HG03342 (cell line): ENCODE data around the gene BCL3.

ENCODE experiments used
- ATAC-seq: cut with Tn5 transposase; IDR thresholded peaks from one replicate; pipeline ENCODE4 v1.9.1; 2021; ENCODE audit warnings: mild to moderate bottlenecking, moderate library complexity; ENCODE audit not compliant: unreplicated experiment

BCL3 gene

DNA sequence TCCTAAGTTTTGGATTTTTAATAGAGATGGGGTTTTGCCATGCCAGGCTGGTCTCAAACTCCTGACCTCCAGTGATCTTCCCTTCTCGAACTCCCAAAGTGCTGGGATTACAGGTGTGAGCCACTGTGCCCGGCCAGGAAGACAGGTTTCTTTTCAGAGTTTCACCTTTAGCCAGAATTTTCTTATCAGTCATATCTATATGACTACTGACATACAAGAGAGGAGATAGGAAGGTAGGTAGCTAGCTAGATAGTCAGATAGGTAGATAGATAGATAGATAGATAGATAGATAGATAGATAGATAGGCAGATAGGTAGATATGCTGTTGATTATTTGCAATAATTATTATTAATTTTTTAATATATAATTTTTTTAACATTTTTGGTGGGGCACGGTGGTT lies 36.8 kb downstream of the BCL3 start:
- ATAC-seq: no peak

DNA sequence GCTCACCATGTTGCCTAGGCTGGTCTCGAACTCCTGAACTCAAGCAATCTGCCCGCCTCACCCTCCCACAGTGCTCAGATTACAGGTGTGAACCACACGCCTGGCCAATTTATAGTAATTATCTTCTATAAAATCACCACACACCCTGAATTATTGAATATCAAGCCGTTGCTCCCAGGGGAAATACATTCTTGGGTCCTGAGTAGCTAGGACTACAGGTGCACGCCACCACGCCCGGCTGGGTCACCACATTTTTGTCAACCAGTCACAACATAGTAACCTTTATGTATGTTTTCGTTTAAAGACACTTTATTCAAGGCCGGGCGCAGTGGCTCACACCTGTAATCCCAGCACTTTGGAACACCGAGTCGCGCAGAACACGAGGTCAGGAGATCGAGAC lies 37.5 kb downstream of the BCL3 start:
- ATAC-seq: no peak

DNA sequence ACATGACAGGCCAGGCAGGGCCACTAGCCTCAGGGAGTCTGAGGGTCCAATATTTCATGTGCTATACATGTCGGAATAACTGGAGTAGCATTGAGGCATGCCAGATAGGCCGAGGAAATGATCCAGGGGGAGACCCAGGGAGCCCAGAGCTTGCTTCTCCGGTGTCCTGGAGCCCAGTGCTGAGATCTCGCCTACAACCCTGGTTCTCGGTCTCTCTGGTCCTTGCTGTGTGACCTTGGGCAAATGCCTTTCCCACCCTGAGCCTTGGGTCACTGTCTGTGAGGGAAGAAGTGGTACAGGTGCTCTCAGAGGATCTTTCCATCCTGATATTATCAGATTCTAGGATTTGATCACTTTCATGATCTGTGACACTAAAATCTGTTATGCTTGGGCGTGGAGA lies 40.5 kb downstream of the BCL3 start:
- ATAC-seq: no peak

DNA sequence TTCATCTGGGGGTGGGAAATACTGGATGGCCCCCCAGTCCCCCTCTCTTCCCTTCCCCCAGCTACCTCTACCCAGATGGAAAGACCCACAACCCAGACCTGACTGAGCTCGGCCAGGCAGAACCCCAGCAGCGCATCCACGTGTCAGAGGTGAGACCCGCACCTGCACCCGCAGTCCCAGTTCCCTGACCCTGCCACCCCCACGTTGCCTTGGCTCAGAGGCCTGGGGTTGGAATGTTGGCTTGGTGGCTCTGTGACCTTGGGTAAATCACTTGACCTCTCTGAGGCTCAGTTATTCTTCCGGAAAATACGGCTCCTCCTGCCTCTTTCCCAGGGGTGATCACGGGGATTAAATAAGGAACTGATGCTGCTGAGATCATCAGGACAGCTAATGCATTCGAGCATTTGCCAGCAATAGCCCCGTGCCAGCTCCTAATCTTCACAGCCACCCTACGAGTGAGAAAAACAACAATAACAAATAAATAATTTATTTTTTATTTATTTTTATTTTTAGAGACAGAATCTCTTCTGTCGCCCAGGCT lies 41.5 kb downstream of the BCL3 start:
- ATAC-seq: no peak

DNA sequence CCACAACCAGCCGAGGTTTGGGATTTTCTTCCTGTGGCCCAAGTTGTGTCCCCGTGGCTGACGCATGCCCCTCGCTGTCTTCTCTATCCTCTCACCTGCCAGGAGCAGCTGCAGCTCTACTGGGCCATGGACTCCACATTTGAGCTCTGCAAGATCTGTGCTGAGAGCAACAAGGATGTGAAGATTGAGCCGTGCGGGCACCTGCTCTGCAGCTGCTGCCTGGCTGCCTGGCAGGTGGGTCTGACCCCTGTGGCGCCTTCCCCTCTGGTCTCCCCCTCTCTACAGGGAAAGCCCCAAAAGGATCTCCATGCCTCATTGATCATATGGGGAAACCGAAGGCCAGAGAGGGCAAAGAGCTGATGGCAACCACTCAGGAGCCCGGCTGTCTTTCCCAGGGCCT lies 43.8 kb downstream of the BCL3 start:
- ATAC-seq: no peak

DNA sequence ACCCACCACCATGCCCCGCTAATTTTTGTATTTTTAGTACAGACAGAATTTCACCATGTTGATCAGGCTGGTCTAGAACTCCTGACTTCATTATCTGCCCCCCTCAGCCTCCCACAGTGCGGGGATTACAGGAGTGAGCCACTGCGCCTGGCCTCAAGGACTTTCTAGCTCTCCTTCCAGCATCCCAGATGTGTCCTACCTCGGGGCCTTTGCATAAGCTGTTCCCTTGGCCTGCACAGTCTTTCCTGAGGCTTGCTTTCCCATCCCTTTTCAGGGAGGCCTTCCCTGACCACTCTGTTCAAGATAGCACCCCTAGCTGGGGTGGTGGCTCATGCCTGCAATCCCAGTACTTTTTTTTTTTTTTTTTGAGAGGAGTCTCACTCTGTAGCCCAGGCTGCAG lies 46.1 kb downstream of the BCL3 start:
- no peak for ATAC-seq

DNA sequence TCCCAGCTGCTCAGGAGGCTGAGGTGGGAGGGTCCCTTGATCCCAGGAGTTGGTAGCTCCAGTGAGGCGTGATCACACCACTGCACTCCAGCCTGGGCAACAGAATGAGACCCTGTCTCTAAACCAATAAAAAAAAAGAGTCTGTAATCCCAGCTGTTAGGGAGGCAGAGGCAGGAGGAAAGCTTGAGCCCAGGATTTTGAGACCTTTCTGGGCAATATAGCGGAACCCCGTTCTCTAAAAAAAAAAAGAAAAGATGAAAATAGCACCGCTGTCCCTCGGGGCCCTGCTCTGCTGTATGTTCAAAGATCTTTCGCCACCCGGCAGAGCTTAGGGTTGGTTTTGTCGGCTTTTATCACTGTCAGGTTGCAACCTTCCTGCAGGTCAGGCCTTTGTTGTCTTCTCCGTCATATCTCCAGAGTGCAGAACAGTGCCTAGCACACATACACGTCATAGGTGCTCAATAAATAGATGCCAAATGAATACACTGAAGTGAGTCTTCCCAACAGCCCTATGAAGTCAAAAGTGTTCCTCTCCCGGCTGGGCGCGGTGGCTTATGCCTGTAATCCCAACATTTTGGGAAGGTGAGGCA lies 47.0 kb downstream of the BCL3 start:
- no peak for ATAC-seq

DNA sequence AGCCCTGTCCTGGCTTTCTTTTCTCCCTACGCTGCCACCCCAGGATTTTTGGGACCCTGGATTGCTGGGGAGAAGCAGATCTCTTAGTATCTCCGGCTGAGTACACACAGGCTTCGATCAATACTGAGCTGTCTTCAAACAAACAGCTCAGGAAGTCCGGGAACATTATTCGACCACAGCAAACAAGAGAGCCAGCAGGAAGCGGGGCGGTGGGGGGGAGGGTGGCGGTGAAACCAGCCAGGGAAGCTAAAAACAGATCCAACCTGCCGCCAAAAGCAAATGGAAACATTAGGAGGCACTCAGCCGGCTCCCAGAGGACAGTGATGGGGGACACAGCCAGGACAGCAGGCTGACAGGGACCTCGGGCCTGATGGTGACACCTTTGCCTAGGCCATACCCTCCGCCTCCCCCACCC lies 48.2 kb downstream of the BCL3 start:
- no peak for ATAC-seq

DNA sequence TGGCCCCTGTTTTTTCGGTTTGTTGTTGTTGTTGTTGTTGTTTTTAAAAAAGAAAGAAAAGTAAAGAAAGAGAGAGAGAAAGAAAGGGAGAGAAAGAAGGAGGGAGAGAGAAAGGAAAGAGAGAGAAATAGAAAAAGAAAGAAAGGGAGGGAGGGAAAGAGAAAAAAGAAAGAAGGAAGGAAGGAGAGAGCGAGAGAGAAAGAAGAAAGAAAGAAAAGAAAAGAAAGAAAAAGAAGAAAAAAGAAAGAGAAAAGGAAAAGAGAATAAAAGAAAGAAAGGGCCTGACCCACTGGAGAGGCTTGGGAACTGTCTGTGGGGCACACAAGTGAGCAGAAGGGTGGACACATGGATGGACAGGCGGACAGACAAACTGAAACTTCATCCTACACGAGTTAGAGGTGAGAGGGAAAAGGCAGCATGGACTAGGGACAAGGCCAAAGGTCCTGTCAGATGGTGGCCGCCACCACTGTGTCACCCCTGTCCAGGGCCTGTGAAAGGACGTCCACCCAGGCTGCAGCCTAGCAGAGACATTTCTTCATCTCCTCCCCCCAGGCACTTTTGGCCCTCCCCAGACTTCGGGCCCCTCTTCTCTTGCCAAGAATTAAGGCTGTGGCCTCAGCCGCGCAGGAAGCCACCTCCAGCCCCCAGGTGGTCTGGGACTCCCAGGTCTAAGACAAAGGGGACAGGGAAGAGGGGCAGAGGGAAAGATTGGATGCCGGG lies 51.3 kb downstream of the BCL3 start:
- no peak for ATAC-seq

DNA sequence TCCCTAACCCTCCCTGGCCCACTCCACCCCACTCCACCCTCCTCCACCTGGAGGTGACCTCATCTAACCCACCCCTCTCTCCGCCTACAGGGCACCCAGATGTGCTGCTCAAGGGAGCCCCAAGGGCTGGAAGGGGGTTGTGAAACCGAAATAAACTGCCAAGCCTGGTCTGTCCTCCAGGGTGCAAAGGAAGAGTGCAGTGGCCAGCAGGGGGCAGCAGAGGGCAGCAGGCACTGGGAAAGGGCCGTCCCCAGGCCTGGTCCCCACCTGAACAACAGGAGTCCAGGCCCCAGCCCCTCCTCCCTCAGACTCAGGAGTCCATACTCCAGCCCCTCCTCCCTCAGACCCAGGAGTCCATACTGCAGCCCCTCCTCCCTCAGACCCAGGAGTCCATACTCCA lies 52.0 kb downstream of the BCL3 start:
- peak; percentile 64 for ATAC-seq

DNA sequence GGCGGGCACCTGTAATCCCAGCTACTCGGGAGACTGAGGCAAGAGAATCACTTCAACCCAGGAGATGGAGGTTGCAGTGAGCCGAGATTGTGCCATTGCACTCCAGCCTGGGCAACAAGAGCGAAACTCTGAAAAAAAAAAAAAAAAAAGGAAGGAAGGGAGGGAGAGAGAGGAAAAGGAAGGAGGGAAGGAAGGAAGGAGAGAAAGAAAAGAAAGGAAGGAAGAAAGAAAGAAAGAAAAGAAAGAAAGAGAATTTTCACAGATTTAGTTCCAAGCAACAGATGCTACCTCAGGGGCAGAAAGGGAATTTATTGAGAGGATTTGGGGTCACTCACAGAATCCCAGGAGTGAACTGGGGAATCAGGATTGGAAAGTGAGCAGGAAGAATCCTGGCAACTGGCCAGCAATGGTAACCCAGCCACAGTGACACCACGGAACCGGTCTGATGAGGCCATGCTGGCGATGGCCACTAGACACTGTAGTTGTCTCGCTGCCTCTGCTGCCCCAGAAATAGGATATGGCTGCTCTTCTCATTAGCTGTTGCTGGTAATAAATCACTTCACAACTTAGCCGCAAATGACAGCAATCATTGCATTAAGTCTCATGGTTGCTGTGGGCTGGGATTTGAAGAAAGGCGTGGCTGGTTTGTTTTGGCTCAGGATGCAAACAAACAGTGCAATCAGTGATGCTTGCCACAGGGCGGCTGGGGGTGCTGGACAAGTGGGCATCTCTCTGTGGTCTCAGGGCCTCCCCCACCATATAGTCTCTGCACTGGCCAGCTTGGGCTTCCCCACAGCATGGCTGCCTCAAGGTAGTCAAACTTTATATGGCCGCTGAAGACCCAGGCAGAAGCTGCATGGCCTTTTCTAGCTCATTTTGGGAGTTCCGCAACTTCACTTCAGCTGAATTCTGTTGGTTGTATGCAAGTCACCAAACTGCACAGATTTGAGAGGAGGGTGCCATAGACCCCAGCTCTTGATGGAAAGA lies 55.2 kb downstream of the BCL3 start:
- no peak for ATAC-seq

DNA sequence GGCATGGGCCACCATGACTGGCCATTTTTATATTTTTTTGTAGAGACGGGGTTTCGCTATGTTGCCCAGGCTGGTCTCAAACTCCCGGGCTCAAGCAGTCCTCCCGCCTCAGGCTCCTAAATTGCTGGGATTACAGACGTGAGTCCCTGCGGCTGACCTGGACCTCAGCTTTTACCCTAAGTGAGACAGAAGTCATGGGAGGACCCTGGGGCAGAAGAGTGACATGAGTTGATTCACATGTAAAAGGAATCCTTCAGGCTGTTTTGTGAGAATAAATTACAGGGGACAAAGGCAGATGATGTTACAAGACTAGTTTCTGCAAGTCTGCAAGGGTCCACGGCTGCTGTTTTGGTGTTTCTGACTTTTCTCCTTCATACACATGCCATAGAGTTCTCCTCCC lies 57.8 kb downstream of the BCL3 start:
- no peak for ATAC-seq

DNA sequence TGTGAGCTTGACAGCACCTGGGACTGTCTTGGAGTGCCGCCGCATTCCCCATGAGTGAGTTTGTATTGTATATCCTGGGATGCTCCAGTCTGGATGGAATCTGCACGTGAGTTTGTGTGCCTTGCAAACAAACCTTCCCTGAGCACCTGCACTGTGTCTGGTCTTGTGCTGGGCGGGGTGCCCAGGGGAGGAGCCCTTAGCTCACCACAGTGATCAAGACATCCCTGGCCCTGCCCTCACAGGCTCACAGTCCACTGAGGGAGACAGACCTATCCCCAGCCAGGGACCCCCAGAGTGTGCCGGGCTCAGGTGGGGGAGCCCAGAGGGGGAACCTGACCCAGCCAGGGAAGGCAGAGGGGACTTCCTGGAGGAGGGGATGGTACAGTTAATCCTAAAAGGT lies 58.7 kb downstream of the BCL3 start:
- no peak for ATAC-seq

DNA sequence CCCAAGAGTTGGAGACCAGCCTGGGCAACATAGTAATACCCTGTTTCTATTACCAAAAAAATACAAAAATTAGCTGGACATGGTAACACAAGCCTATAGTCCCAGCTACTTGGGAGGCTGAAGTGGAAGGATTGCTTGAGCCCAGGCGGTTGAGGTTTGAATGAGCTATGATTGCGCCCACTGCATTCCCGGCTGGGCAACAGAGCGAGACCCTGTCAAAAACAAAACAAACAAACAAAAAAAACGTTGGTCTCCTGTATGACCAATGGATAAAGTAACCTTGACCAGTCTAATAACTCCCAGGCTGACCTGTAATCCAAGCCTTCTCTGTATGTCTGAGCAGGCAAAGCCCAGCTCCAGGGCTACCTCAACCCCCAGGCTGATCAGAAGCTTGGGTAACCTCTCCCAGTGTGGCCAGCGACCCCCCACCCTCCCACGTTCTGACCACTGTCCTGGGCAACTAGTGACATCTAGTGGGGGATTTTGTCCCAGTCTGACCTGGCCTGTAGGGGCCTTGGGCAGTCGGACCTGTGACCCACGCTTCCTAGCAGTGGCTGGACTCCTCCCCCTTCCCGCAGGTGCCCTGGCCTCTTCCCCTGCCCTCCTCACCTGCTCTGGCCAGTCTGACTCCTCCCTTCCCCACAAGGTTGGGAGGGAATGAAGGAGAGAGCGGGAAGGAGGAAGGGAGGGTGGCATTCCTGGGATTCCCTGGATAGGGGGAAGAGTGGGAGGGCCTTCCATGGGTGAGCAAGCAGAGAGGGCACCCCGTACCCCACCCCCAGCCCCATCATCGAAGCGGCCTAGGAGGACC lies 59.3 kb downstream of the BCL3 start:
- ATAC-seq: no peak

DNA sequence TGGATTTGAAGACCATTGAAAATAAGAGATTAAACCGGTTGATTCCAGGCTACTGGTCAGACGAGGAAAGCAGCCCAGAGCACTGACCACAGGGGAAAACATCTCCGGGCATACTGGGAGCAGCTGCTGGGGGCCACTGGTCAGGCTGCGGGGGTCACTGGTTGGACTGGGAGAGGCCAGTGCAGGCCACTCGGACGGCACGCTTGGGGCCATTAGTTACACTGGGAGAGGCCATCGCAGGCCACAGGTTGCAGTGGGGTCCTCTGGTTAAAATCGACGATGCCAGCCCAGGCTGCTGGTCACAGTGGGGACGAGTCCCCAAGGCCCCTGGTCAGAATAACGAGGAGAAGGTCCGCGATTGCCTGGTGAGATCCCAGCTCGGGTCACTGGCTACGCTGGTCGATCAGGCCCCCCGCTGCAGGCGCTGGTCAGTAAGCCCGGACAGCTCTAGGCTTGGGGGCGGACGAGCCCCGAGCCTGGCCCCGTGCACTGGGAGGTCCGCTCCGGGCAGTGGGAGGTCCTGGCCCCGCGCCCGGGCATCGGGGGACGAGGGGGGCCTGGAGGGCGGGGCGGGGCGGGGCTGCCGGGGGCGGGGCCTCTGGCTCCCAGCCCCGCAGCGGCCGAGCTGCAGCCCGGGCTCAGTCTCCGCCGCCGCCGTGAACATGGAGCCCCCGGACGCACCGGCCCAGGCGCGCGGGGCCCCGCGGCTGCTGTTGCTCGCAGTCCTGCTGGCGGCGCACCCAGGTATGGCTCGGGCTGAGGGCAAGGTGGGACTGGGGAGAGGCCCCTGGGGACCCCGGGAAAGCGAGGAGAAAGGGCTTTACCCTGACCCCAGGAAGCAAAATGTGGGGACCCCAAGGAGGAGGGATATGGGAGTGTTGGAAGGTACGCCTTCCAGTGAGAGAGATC lies 60.2 kb downstream of the BCL3 start, which contains the start of gene BCAM:
Gene BCAM (plus strand): TSS at position 641 of the 909 bp plus-strand sequence. CDS start 22 bp downstream, at position 663.
- no peak for ATAC-seq
